K562 (cell line): ENCODE results near the gene SLC13A3. TPM values are rescaled to one million over a fixed set of nuclear protein-coding genes. Genes with fewer than 3 reads are reported as not detected.

ENCODE experiments used
- ATAC-seq: fragments of 200-7000 bp; cut with Tn5 transposase; 3 replicates; pipeline ENCODE4 v1.9.1; 2020; ENCODE audit warnings: moderate library complexity
- BruUV-seq: library from RNA; stranded (reverse); fragments of 400-500 nt; replicated peaks from 2 replicates; lab custom pipeline; 2021; lab: Mats Ljungman, UMichigan
- CTCF ChIA-PET: fragments of 300-600 bp; formaldehyde crosslinking; extraction: SDS; loops from one replicate; lab custom pipeline; 2021; ENCODE audit warnings: low intra/inter-chr PET ratio; lab: Yijun Ruan, JAX
- POLR2A ChIA-PET: fragments of 300-600, 350-650 bp; sonication (Branson Sonifier 250); formaldehyde crosslinking; extraction: SDS; loops from one replicate; lab custom pipeline; 2021; ENCODE audit warnings: antibody characterized with exemption, inconsistent platforms; lab: Yijun Ruan, JAX
- DNase-seq, 4 experiments: peaks; one replicate each; pipeline versions ENCODE4 v3.0.0 to v3.0.0-alpha.2; 2011 to 2018; ENCODE audit warnings: low spot score in 3 of 4, mixed read lengths in 3 of 4; ENCODE audit errors: extremely low read depth in 1 of 4
- FAIRE-seq: peaks from 2 replicates; lab custom pipeline; 2011; peaks lifted over from hg19 to GRCh38; lab: Jason Lieb, UNC
- H2AFZ ChIP-seq: 2 replicates; pipeline ENCODE4 v1.6.0; 2011; ENCODE audit warnings: low read depth, low read length, control low read depth, inconsistent platforms
- H3K27ac ChIP-seq: fragments of 200-600 bp; 3 replicates; pipeline ENCODE4 v1.8.0; 2011; ENCODE audit warnings: low read depth, mild to moderate bottlenecking, control low read depth, inconsistent platforms, low read length, moderate library complexity, mixed read lengths; ENCODE audit errors: extremely low read depth
- H3K27me3 ChIP-seq, 2 experiments: fragments of 300-600 bp in 1 of 2; 2 replicates in 1 of 2; 3 replicates in 1 of 2; pipeline versions ENCODE4 v1.6.0 to v1.8.0; 2011; ENCODE audit warnings: inconsistent platforms in 2 of 2, low read length in 2 of 2, mild to moderate bottlenecking in 1 of 2, mixed read lengths in 1 of 2, moderate library complexity in 1 of 2; ENCODE audit not compliant: control insufficient read depth in 2 of 2, insufficient read depth in 2 of 2
- H3K36me3 ChIP-seq: fragments of 300-600 bp; 3 replicates; pipeline ENCODE4 v1.8.0; 2011; ENCODE audit warnings: mild to moderate bottlenecking, low read length, inconsistent platforms; ENCODE audit not compliant: control insufficient read depth, insufficient read depth
- H3K4me1 ChIP-seq, 2 experiments: fragments of 200-600 bp in 1 of 2; replicated peaks in 1 of 2; 2 replicates in 1 of 2; 3 replicates in 1 of 2; pipeline versions ENCODE4 v1.5.1 to v1.8.0; 2011; ENCODE audit warnings: inconsistent platforms in 2 of 2, low read length in 2 of 2, mild to moderate bottlenecking in 1 of 2, mixed read lengths in 1 of 2, moderate library complexity in 1 of 2; ENCODE audit not compliant: control insufficient read depth in 2 of 2, insufficient read depth in 2 of 2
- H3K4me2 ChIP-seq: 2 replicates; pipeline ENCODE4 v1.6.1; 2011; ENCODE audit warnings: low read length, control low read depth, inconsistent platforms, mixed read lengths; ENCODE audit not compliant: insufficient read depth
- H3K4me3 ChIP-seq: fragments of 200-600 bp; sonication (generic), shearing (Covaris generic); 2 replicates; pipeline ENCODE4 v1.5.1; 2016; ENCODE audit warnings: control low read depth, inconsistent platforms
- H3K79me2 ChIP-seq: fragments of 200-600 bp; 3 replicates; pipeline ENCODE4 v1.8.0; 2011; ENCODE audit warnings: low read length, inconsistent platforms; ENCODE audit not compliant: control insufficient read depth, insufficient read depth
- H3K9ac ChIP-seq, 2 experiments: 2 replicates each; pipeline versions ENCODE4 v1.6.0 to v1.6.1; 2011; ENCODE audit warnings: low read depth in 2 of 2, low read length in 2 of 2, control low read depth in 1 of 2, inconsistent platforms in 1 of 2, mild to moderate bottlenecking in 1 of 2, mixed read lengths in 1 of 2; ENCODE audit not compliant: insufficient read depth in 1 of 2
- H3K9me1 ChIP-seq: one replicate; pipeline ENCODE4 v1.6.0; 2011; ENCODE audit warnings: inconsistent platforms, mild to moderate bottlenecking, low read length, moderate library complexity; ENCODE audit not compliant: control insufficient read depth, insufficient read depth
- H3K9me3 ChIP-seq: replicated peaks from 2 replicates; pipeline ENCODE4 v1.5.1; 2011; ENCODE audit warnings: low read depth, low read length, inconsistent platforms; ENCODE audit not compliant: control insufficient read depth, insufficient read depth
- H4K20me1 ChIP-seq: replicated peaks from 2 replicates; pipeline ENCODE4 v1.6.1; 2011; ENCODE audit warnings: low read length, inconsistent platforms, mixed read lengths; ENCODE audit not compliant: control insufficient read depth, insufficient read depth
- BRF1 ChIP-seq: IDR thresholded peaks from 3 replicates; pipeline ENCODE4 v1.6.1; 2011; ENCODE audit warnings: borderline replicate concordance, mild to moderate bottlenecking; ENCODE audit not compliant: insufficient read length; ENCODE audit errors: extremely low read depth
- CTBP1 ChIP-seq: fragments of 450-650 bp; IDR thresholded peaks from 2 replicates; pipeline ENCODE4 v1.6.1; 2016; ENCODE audit warnings: borderline replicate concordance
- DDX20 ChIP-seq: fragments of 450-650 bp; IDR thresholded peaks from 2 replicates; pipeline ENCODE4 v1.6.1; 2016; ENCODE audit warnings: missing genetic modification characterization, low read depth, mild to moderate bottlenecking, missing compliant biosample characterization, moderate library complexity
- EGR1 ChIP-seq: fragments of 450-650 bp; conservative IDR thresholded peaks from 2 replicates; pipeline ENCODE4 v1.6.1; 2017; ENCODE audit warnings: mild to moderate bottlenecking
- NCOA4 ChIP-seq: fragments of 450-650 bp; IDR thresholded peaks from 2 replicates; pipeline ENCODE4 v1.6.1; 2018; ENCODE audit warnings: mild to moderate bottlenecking; ENCODE audit not compliant: partially characterized antibody
- NCOR1 ChIP-seq: fragments of 450-650 bp; IDR thresholded peaks from 2 replicates; pipeline ENCODE4 v1.6.1; 2016; ENCODE audit warnings: mild to moderate bottlenecking, moderate library complexity
- NUFIP1 ChIP-seq: fragments of 450-650 bp; IDR thresholded peaks from 2 replicates; pipeline ENCODE4 v1.6.1; 2018; ENCODE audit not compliant: partially characterized antibody
- PHB2 ChIP-seq: fragments of 450-650 bp; IDR thresholded peaks from 2 replicates; pipeline ENCODE4 v1.6.1; 2017; ENCODE audit warnings: low read depth
- SAFB2 ChIP-seq: fragments of 200-400 bp; formaldehyde crosslinking; IDR thresholded peaks from 2 replicates; pipeline ENCODE4 v1.6.1; 2018; ENCODE audit warnings: borderline replicate concordance, low read length, low read depth, moderate library complexity; ENCODE audit not compliant: severe bottlenecking
- SMARCC2 ChIP-seq: fragments of 450-650 bp; IDR thresholded peaks from 2 replicates; pipeline ENCODE4 v1.6.1; 2017; ENCODE audit warnings: antibody characterized with exemption, moderate library complexity, mild to moderate bottlenecking, low read depth
- SNAPC5 ChIP-seq: fragments of 250-450 bp; sonication (Bioruptor Pico); IDR thresholded peaks from 2 replicates; pipeline ENCODE4 v1.8.0; 2021; ENCODE audit warnings: moderate library complexity, mild to moderate bottlenecking, inconsistent platforms
- SOX6 ChIP-seq: fragments of 450-650 bp; IDR thresholded peaks from 2 replicates; pipeline ENCODE4 v1.6.1; 2014; ENCODE audit warnings: mild to moderate bottlenecking
- TBL1XR1 ChIP-seq, 2 experiments: IDR thresholded peaks; 2 replicates each; pipeline ENCODE4 v1.6.1; 2012; ENCODE audit warnings: improper control_type of control experiment in 2 of 2, low read length in 2 of 2, mild to moderate bottlenecking in 1 of 2
- TEAD4 ChIP-seq, 2 experiments: sonication (generic) in 1 of 2; formaldehyde crosslinking in 1 of 2; IDR thresholded peaks; 2 replicates each; pipeline versions ENCODE4 v1.6.1 to v1.8.0; 2012 to 2022; ENCODE audit warnings: borderline replicate concordance in 1 of 2, inconsistent platforms in 1 of 2, low read length in 1 of 2, mild to moderate bottlenecking in 1 of 2, missing genetic modification reagents in 1 of 2
- VEZF1 ChIP-seq: fragments of 200-800 bp; sonication (Bioruptor generic); IDR thresholded peaks from 2 replicates; pipeline ENCODE4 v1.6.1; 2017; ENCODE audit warnings: missing genetic modification characterization, missing compliant biosample characterization
- ZBTB34 ChIP-seq: fragments of 250-450 bp; sonication (Bioruptor Pico); IDR thresholded peaks from 2 replicates; pipeline ENCODE4 v1.8.0; 2021; ENCODE audit warnings: mild to moderate bottlenecking, moderate library complexity
- ZNF699 ChIP-seq: fragments of 250-450 bp; sonication (Bioruptor Pico); IDR thresholded peaks from 2 replicates; pipeline ENCODE4 v1.8.0; 2021; ENCODE audit warnings: mild to moderate bottlenecking, moderate library complexity; ENCODE audit not compliant: insufficient replicate concordance
- ZNF707 ChIP-seq: fragments of 250-450 bp; sonication (Bioruptor Pico); conservative IDR thresholded peaks from 2 replicates; pipeline ENCODE4 v1.8.0; 2022; ENCODE audit warnings: inconsistent platforms, mild to moderate bottlenecking, moderate library complexity
- ZNF75A ChIP-seq: fragments of 450-650 bp; formaldehyde crosslinking; IDR thresholded peaks from 2 replicates; pipeline ENCODE4 v1.4.0; 2020; ENCODE audit warnings: mild to moderate bottlenecking
- ZNF785 ChIP-seq: fragments of 250-450 bp; sonication (Bioruptor Pico); IDR thresholded peaks from 2 replicates; pipeline ENCODE4 v1.4.0; 2020; ENCODE audit warnings: mild to moderate bottlenecking
- WGBS: fragments of 100-300 bp; shearing (Covaris generic); methylation state at CpG from one replicate; pipeline ENCODE4 v1.1.6; 2016; ENCODE audit warnings: low coverage, mixed read lengths; ENCODE audit not compliant: insufficient coverage; ENCODE audit errors: missing lambda C conversion rate; 5-methylcytosine and 5-hydroxymethylcytosine counted together
- in situ Hi-C: fragments of 300-500 bp; cut with MboI; formaldehyde crosslinking; loops from 4 replicates; pipeline ENCODE4 v1.15.0; 2018; ENCODE audit warnings: inconsistent platforms, mixed read lengths
- intact Hi-C: fragments of 100-400 bp; cut with micrococcal nuclease; formaldehyde crosslinking; loops from 2 replicates; pipeline ENCODE4 v1.14.2; 2022
- polyA plus RNA-seq, 8 experiments: library from polyadenylated mRNA; depleted of rRNA in 4 of 8; stranded (reverse) in 5 of 8; unstranded in 3 of 8; fragments of >200 nt; fragmentation: Nextera tagmentation in 2 of 8; fragmentation: Illumina TruSeq in 1 of 8; extraction: Ambion mirVana in 2 of 8; extraction: Trizol in 1 of 8; gene quantifications; 2 replicates each; pipeline versions ENCODE4 v1.2.1 to v1.2.3, GENCODE V29; 2011 to 2014; ENCODE audit warnings: inconsistent platforms in 1 of 8, missing spikeins in 1 of 8
- total RNA-seq, 7 experiments: library from RNA; depleted of rRNA in 6 of 7; stranded (reverse); fragments of >200 nt in 6 of 7; fragmentation: Illumina TruSeq in 2 of 7; extraction: Trizol in 2 of 7; gene quantifications; 2 replicates each; pipeline versions ENCODE4 v1.2.1 to v1.2.3, GENCODE V29; 2011 to 2021; ENCODE audit warnings: low replicate concordance in 1 of 7

SLC13A3 gene
- total and polyA plus RNA-seq, 9 of the 15 experiments (the other 6 are each of a cell fraction or from before 2014, with no cell fraction given) = 5.5 to 16.4 (median 8.5) TPM

- 0% methylated on average over 8 of the region's 8 CpGs for WGBS
- peak; percentile 99 for FAIRE-seq
- Histone ChIP-seq H3K9me1 (no peaks in the 10 kb centered on the region), H3K4me2 (peak overlapping the region; percentile 77), H3K9ac (no peak overlapping the region), H3K27me3 (no peaks in the 10 kb centered on the region), H2AFZ (peak overlapping the region; percentile 48; the same call in 1 of the 2 replicates), H3K4me1 (peaks cover 20 to 22% of the 10 kb centered on the region in 2 experiments; a peak in 4 of 5 replicates), H3K79me2 (no peaks in the 10 kb centered on the region), H3K4me3 (no peak overlapping the region), H3K36me3 (no peaks in the 10 kb centered on the region), H4K20me1 (no peaks in the 10 kb centered on the region; the same call in 1 of the 2 replicates), H3K9me3 (no peaks in the 10 kb centered on the region), H3K27ac (peak overlapping the region; percentile 63)
- ChIA-PET POLR2A (interaction anchor here (0.6 to 1.3 kb wide), 7 partner anchors 13 to 972 kb away, joined by 3 to 10 read pairs (median 4); no protein-coding TSS in a partner anchor), CTCF (no interaction called here)
- ATAC-seq = peak; percentile 94
- peak; percentile 64 to 92 (median 78) for DNase-seq
- BruUV-seq = no TSS peak
- in situ Hi-C loops (no loop called here), intact Hi-C loops (loop anchor here (2.0 to 10.0 kb wide), 3 partner anchors 20 to 84 kb away; no protein-coding TSS in a partner anchor)
- TF ChIP-seq ZNF699 (CRISPR knock-in tag) = no peak
- TF ChIP-seq ZNF75A (CRISPR knock-in tag) = no peak
- TF ChIP-seq EGR1 = peak; percentile 92
- peak; percentile 37; the same call in 1 of the 2 replicates for TF ChIP-seq PHB2
- TF ChIP-seq NCOR1 = peak; percentile 86
- TF ChIP-seq SNAPC5 (CRISPR knock-in tag) = no peak
- no peak for TF ChIP-seq NUFIP1
- peak; percentile 69; the same call in 1 of the 2 replicates for TF ChIP-seq SMARCC2
- no peak for TF ChIP-seq BRF1
- TF ChIP-seq ZNF785 (CRISPR knock-in tag) = no peak
- TF ChIP-seq SAFB2 = no peak
- peak; percentile 48 for TF ChIP-seq SOX6
- no peak for TF ChIP-seq VEZF1
- TF ChIP-seq NCOA4 = no peak
- peak; percentile 43; the same call in 1 of the 2 replicates for TF ChIP-seq CTBP1
- TF ChIP-seq TEAD4 (IDR thresholded peaks at IDR 0.05; ENCODE audit: low read length) = peak; percentile 85
- TF ChIP-seq TEAD4 (CRISPR knock-in tag; IDR thresholded peaks at IDR 0.05; ENCODE audit: borderline replicate concordance) = no peak
- TF ChIP-seq ZNF707 (CRISPR knock-in tag) = no peak
- TF ChIP-seq DDX20 = no peak
- 0 out of 4 replicates have a peak, but pooled peaks of 1 of the 2 experiments have one; percentile 42 for TF ChIP-seq TBL1XR1 (IDR thresholded peaks at IDR 0.05; ENCODE audit: low read length in 2 of 2)
- no peak for TF ChIP-seq ZBTB34
Measured at GRCh38 chr20:46648903-46649649, 2.2 kb downstream of the SLC13A3 start.
